ENCODE data around the gene C4orf46. TPM values are rescaled to one million over a fixed set of nuclear protein-coding genes. Genes with fewer than 3 reads are reported as not detected.

The C4orf46 gene
- total RNA-seq, 1 experiment from 2014 or later = 20.4 TPM

DNA sequence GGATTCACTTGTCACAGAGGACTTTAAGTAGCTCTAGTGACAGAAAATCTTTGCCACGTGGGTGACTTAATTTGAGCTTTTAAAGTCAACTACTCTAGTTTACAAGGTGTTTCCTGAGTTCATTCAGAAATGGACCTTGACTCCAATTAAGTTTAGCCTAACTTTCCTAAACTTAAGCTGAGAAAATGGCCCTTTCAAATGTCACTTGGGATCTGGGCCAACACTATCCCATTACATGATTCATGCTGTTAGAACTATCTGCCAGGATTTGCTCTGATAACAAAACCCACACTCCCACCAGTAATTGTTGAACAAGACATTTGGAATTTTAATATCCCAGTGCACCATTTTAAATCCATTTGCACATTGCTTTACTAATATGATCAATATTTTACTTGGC, 40.8 kb downstream of the C4orf46 start:
- no peak overlapping the region for H3K4me3 Mint-ChIP-seq
- no peaks in the 10 kb centered on the region for H3K36me3 Mint-ChIP-seq
- CTCF ChIA-PET = interaction anchor here (1.1 to 1.3 kb wide), 2 partner anchors 14 to 135 kb away, joined by 3 to 5 read pairs; no protein-coding TSS in a partner anchor
- no peak for DNase-seq (ENCODE audit: low spot score)
- no peak for ATAC-seq
- POLR2A ChIA-PET = no interaction called here
- no peaks in the 10 kb centered on the region for H3K4me1 Mint-ChIP-seq
- H3K9me3 Mint-ChIP-seq = no peaks in the 10 kb centered on the region
- H3K27ac Mint-ChIP-seq = no peak overlapping the region
- H3K27me3 Mint-ChIP-seq (ENCODE audit: low read depth) = no peaks in the 10 kb centered on the region
- no peak for TF ChIP-seq FOXJ3 (CRISPR knock-in tag; IDR thresholded peaks at IDR 0.05; ENCODE audit: borderline replicate concordance)
- TF ChIP-seq SMAD4 (CRISPR knock-in tag; IDR thresholded peaks at IDR 0.05) = no peak
- TF ChIP-seq, protein P1, sequence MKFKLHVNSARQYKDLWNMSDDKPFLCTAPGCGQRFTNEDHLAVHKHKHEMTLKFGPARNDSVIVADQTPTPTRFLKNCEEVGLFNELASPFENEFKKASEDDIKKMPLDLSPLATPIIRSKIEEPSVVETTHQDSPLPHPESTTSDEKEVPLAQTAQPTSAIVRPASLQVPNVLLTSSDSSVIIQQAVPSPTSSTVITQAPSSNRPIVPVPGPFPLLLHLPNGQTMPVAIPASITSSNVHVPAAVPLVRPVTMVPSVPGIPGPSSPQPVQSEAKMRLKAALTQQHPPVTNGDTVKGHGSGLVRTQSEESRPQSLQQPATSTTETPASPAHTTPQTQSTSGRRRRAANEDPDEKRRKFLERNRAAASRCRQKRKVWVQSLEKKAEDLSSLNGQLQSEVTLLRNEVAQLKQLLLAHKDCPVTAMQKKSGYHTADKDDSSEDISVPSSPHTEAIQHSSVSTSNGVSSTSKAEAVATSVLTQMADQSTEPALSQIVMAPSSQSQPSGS (CRISPR knock-in tag; IDR thresholded peaks at IDR 0.05; ENCODE audit: borderline replicate concordance, low read depth) = no peak
- no peak for TF ChIP-seq GTF2I (CRISPR knock-in tag; conservative IDR thresholded peaks at IDR 0.05)
- TF ChIP-seq ZNF219 (CRISPR knock-in tag; IDR thresholded peaks at IDR 0.05; ENCODE audit: borderline replicate concordance) = no peak
- no peak for TF ChIP-seq CBFB (CRISPR knock-in tag; IDR thresholded peaks at IDR 0.05; ENCODE audit: low read depth)
- TF ChIP-seq MYBL2 (CRISPR knock-in tag; IDR thresholded peaks at IDR 0.05) = no peak
- TF ChIP-seq, protein P2, sequence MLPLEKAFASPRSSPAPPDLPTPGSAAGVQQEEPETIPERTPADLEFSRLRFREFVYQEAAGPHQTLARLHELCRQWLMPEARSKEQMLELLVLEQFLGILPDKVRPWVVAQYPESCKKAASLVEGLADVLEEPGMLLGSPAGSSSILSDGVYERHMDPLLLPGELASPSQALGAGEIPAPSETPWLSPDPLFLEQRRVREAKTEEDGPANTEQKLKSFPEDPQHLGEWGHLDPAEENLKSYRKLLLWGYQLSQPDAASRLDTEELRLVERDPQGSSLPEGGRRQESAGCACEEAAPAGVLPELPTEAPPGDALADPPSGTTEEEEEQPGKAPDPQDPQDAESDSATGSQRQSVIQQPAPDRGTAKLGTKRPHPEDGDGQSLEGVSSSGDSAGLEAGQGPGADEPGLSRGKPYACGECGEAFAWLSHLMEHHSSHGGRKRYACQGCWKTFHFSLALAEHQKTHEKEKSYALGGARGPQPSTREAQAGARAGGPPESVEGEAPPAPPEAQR (CRISPR knock-in tag; IDR thresholded peaks at IDR 0.05) = no peak

DNA sequence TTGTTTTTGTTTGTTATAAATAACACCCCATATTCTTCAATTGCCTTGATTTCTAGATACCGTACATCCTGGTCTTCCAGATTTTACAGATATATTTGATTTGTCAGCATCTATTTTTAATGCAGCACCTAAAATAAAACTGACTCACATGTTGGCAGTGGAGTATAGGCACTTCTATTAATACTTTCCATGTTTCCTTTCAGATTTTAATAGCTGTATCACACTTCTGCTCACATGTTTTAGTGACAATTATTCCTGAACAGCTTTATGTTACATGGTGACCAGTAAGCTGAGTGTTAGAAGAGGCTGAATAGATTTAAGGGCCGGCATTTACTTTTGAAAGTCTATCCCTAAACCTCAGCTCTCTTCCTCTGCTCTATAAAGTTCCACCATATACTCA, 46.1 kb downstream of the C4orf46 start:
- Mint-ChIP-seq H3K4me1 (peaks cover 10% of the 10 kb centered on the region), H3K36me3 (no peaks in the 10 kb centered on the region), H3K9me3 (no peaks in the 10 kb centered on the region), H3K27me3 (ENCODE audit: low read depth) (no peaks in the 10 kb centered on the region), H3K4me3 (no peak overlapping the region), H3K27ac (no peak overlapping the region)
- DNase-seq (ENCODE audit: low spot score) (no peak), ATAC-seq (no peak)
- TF ChIP-seq, protein P3, sequence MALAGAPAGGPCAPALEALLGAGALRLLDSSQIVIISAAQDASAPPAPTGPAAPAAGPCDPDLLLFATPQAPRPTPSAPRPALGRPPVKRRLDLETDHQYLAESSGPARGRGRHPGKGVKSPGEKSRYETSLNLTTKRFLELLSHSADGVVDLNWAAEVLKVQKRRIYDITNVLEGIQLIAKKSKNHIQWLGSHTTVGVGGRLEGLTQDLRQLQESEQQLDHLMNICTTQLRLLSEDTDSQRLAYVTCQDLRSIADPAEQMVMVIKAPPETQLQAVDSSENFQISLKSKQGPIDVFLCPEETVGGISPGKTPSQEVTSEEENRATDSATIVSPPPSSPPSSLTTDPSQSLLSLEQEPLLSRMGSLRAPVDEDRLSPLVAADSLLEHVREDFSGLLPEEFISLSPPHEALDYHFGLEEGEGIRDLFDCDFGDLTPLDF (CRISPR knock-in tag; IDR thresholded peaks at IDR 0.05) = no peak
- TF ChIP-seq SMAD3 (CRISPR knock-in tag; IDR thresholded peaks at IDR 0.05; ENCODE audit: borderline replicate concordance) (no peak), RORB (CRISPR knock-in tag; IDR thresholded peaks at IDR 0.05) (no peak), RELA (CRISPR knock-in tag; IDR thresholded peaks at IDR 0.05; ENCODE audit: borderline replicate concordance) (no peak), ZNF396 (CRISPR knock-in tag; IDR thresholded peaks at IDR 0.05; ENCODE audit: borderline replicate concordance) (no peak), IRF2 (CRISPR knock-in tag; IDR thresholded peaks at IDR 0.05; ENCODE audit: borderline replicate concordance, low read depth) (no peak), ESRRA (CRISPR knock-in tag; IDR thresholded peaks at IDR 0.05; ENCODE audit: borderline replicate concordance) (no peak), TP53 (CRISPR knock-in tag; IDR thresholded peaks at IDR 0.05) (no peak), HMGA2 (CRISPR knock-in tag; IDR thresholded peaks at IDR 0.05) (no peak), ZNF219 (CRISPR knock-in tag; IDR thresholded peaks at IDR 0.05; ENCODE audit: borderline replicate concordance) (no peak), NR2C2 (CRISPR knock-in tag; IDR thresholded peaks at IDR 0.05) (no peak), NFATC4 (CRISPR knock-in tag; IDR thresholded peaks at IDR 0.05) (no peak), JUN (CRISPR knock-in tag; IDR thresholded peaks at IDR 0.05) (no peak)
- TF ChIP-seq, protein P1 (CRISPR knock-in tag; IDR thresholded peaks at IDR 0.05; ENCODE audit: borderline replicate concordance, low read depth) = no peak
- TF ChIP-seq, protein P4, sequence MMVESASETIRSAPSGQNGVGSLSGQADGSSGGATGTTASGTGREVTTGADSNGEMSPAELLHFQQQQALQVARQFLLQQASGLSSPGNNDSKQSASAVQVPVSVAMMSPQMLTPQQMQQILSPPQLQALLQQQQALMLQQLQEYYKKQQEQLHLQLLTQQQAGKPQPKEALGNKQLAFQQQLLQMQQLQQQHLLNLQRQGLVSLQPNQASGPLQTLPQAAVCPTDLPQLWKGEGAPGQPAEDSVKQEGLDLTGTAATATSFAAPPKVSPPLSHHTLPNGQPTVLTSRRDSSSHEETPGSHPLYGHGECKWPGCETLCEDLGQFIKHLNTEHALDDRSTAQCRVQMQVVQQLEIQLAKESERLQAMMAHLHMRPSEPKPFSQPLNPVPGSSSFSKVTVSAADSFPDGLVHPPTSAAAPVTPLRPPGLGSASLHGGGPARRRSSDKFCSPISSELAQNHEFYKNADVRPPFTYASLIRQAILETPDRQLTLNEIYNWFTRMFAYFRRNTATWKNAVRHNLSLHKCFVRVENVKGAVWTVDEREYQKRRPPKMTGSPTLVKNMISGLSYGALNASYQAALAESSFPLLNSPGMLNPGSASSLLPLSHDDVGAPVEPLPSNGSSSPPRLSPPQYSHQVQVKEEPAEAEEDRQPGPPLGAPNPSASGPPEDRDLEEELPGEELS (CRISPR knock-in tag; IDR thresholded peaks at IDR 0.05) = no peak
- TF ChIP-seq, protein P5, sequence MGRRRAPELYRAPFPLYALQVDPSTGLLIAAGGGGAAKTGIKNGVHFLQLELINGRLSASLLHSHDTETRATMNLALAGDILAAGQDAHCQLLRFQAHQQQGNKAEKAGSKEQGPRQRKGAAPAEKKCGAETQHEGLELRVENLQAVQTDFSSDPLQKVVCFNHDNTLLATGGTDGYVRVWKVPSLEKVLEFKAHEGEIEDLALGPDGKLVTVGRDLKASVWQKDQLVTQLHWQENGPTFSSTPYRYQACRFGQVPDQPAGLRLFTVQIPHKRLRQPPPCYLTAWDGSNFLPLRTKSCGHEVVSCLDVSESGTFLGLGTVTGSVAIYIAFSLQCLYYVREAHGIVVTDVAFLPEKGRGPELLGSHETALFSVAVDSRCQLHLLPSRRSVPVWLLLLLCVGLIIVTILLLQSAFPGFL (CRISPR knock-in tag; IDR thresholded peaks at IDR 0.05; ENCODE audit: borderline replicate concordance) = no peak
- ChIA-PET POLR2A (no interaction called here), CTCF (interaction anchor here (1.1 to 1.9 kb wide), 2 partner anchors 130 to 369 kb away, joined by 3 to 14 read pairs; no protein-coding TSS in a partner anchor)

Data from WTC11 (cell line).